A549 (cell line): Measurements from ENCODE around the gene SLF2. TPM values are rescaled to one million over a fixed set of nuclear protein-coding genes. Genes with fewer than 3 reads are reported as not detected.
A peak's percentile ranks its signal among the peaks of the same experiment; 100 is the strongest.

Experiments used
- ATAC-seq, 2 experiments: fragments of 200-7000 bp in 1 of 2; fragments of >200 bp in 1 of 2; cut with Nextera tagmentation in 1 of 2; cut with Tn5 transposase in 1 of 2; 3 replicates each; pipeline versions ENCODE4 v1.8.0 to v1.9.1; 2018 to 2020; ENCODE audit warnings: mild to moderate bottlenecking in 1 of 2, moderate library complexity in 1 of 2
- CTCF ChIA-PET: fragments of 300-600 bp; sonication (Branson Sonifier 250); formaldehyde crosslinking; extraction: SDS; loops from one replicate; lab custom pipeline; 2021; ENCODE audit warnings: antibody characterized with exemption, inconsistent platforms; lab: Yijun Ruan, JAX
- POLR2A ChIA-PET: fragments of 350-600 bp; formaldehyde crosslinking; extraction: SDS; loops from one replicate; lab custom pipeline; 2021; ENCODE audit warnings: antibody characterized with exemption, inconsistent platforms; lab: Yijun Ruan, JAX
- DNase-seq, 2 experiments: peaks; one replicate each; pipeline versions ENCODE4 v3.0.0 to v3.0.0-alpha.2; 2011 to 2016; ENCODE audit warnings: low read depth in 1 of 2, low spot score in 1 of 2
- FAIRE-seq: peaks from 2 replicates; lab custom pipeline; 2011; peaks lifted over from hg19 to GRCh38; lab: Jason Lieb, UNC
- H3K27ac ChIP-seq, 2 experiments: fragments of >200 bp; sonication (Bioruptor Twin); formaldehyde crosslinking; 3 replicates each; pipeline ENCODE4 v1.5.1; 2016 to 2017
- H3K4me1 ChIP-seq: fragments of >200 bp; sonication (Bioruptor Twin); formaldehyde crosslinking; 3 replicates; pipeline ENCODE4 v1.6.1; 2016
- H3K4me2 ChIP-seq: fragments of >200 bp; sonication (Bioruptor Twin); formaldehyde crosslinking; 3 replicates; pipeline ENCODE4 v1.6.1; 2016
- H3K4me3 ChIP-seq: fragments of >200 bp; sonication (Bioruptor Twin); formaldehyde crosslinking; 3 replicates; pipeline ENCODE4 v1.5.1; 2016
- H3K9me3 ChIP-seq: fragments of >200 bp; sonication (Bioruptor Twin); formaldehyde crosslinking; 3 replicates; pipeline ENCODE4 v1.6.1; 2016
- CTCF ChIP-seq: fragments of >200 bp; sonication (Bioruptor Twin); formaldehyde crosslinking; IDR thresholded peaks from 3 replicates; pipeline ENCODE4 v1.5.1; 2016
- E2F6 ChIP-seq: IDR thresholded peaks from 2 replicates; pipeline ENCODE4 v1.6.1; 2012; ENCODE audit warnings: low read depth, borderline replicate concordance
- ELK1 ChIP-seq: fragments of 150-350 bp; IDR thresholded peaks from 2 replicates; pipeline ENCODE4 v1.6.1; 2014; ENCODE audit warnings: low read depth, mild to moderate bottlenecking, low read length
- EP300 ChIP-seq, 2 experiments: fragments of >200 bp; sonication (Bioruptor Twin); formaldehyde crosslinking; IDR thresholded peaks; 2 replicates in 1 of 2; 3 replicates in 1 of 2; pipeline ENCODE4 v1.6.1; 2016 to 2017
- FOSL2 ChIP-seq, 2 experiments: fragments of 450-650 bp in 1 of 2; fragments of >200 bp in 1 of 2; sonication (Bioruptor Twin) in 1 of 2; formaldehyde crosslinking; IDR thresholded peaks; 2 replicates each; pipeline versions ENCODE4 v1.5.0 to v1.6.1; 2016 to 2020; ENCODE audit warnings: mild to moderate bottlenecking in 1 of 2, moderate library complexity in 1 of 2
- FOXS1 ChIP-seq: fragments of 250-450 bp; sonication (Bioruptor Pico); IDR thresholded peaks from 2 replicates; pipeline ENCODE4 v1.5.0; 2020; ENCODE audit warnings: mild to moderate bottlenecking, moderate library complexity
- HEYL ChIP-seq: fragments of 250-450 bp; sonication (Bioruptor Pico); IDR thresholded peaks from 2 replicates; pipeline ENCODE4 v1.8.0; 2021; ENCODE audit warnings: mild to moderate bottlenecking, moderate library complexity
- HOXB5 ChIP-seq: fragments of 250-450 bp; sonication (Bioruptor Pico); IDR thresholded peaks from 2 replicates; pipeline ENCODE4 v1.5.0; 2020; ENCODE audit warnings: mild to moderate bottlenecking, moderate library complexity
- KDM5A ChIP-seq: fragments of 200-600 bp; sonication (generic); IDR thresholded peaks from 2 replicates; pipeline ENCODE4 v1.6.1; 2016; ENCODE audit warnings: antibody characterized with exemption, mild to moderate bottlenecking
- MAZ ChIP-seq: fragments of 150-350 bp; IDR thresholded peaks from 2 replicates; pipeline ENCODE4 v1.6.1; 2014; ENCODE audit warnings: antibody characterized with exemption, low read depth, low read length, borderline replicate concordance
- MYC ChIP-seq: IDR thresholded peaks from 2 replicates; pipeline ENCODE4 v1.6.1; 2012; ENCODE audit warnings: mild to moderate bottlenecking, inconsistent platforms, low read length, improper control_type of control experiment, borderline replicate concordance
- PBX3 ChIP-seq: IDR thresholded peaks from 2 replicates; pipeline ENCODE4 v1.6.1; 2012
- POLR2AphosphoS2 ChIP-seq: conservative IDR thresholded peaks from 2 replicates; pipeline ENCODE4 v1.6.1; 2012; ENCODE audit warnings: low read length, improper control_type of control experiment, inconsistent platforms
- RAD21 ChIP-seq, 2 experiments: fragments of >200 bp in 1 of 2; sonication (Bioruptor Twin) in 1 of 2; formaldehyde crosslinking in 1 of 2; IDR thresholded peaks in 1 of 2; conservative IDR thresholded peaks in 1 of 2; 2 replicates in 1 of 2; 3 replicates in 1 of 2; pipeline ENCODE4 v1.6.1; 2012 to 2018; ENCODE audit warnings: inconsistent platforms in 1 of 2
- SMC3 ChIP-seq: fragments of >200 bp; sonication (Bioruptor Twin); formaldehyde crosslinking; IDR thresholded peaks from 3 replicates; pipeline ENCODE4 v1.6.1; 2018; ENCODE audit warnings: inconsistent platforms
- TFCP2L1 ChIP-seq: fragments of 250-450 bp; sonication (Bioruptor Pico); IDR thresholded peaks from 2 replicates; pipeline ENCODE4 v1.5.0; 2021; ENCODE audit warnings: mild to moderate bottlenecking
- USF2 ChIP-seq: fragments of 450-650 bp; IDR thresholded peaks from 2 replicates; pipeline ENCODE4 v1.6.1; 2014; ENCODE audit warnings: antibody characterized with exemption
- ZNF302 ChIP-seq: fragments of 250-450 bp; sonication (Bioruptor Pico); IDR thresholded peaks from 2 replicates; pipeline ENCODE4 v1.9.0; 2021; ENCODE audit warnings: inconsistent platforms, mild to moderate bottlenecking, moderate library complexity
- WGBS: methylation state at CpG from one replicate; pipeline ENCODE4 v1.1.6; 2017; ENCODE audit errors: missing lambda C conversion rate; 5-methylcytosine and 5-hydroxymethylcytosine counted together
- polyA plus RNA-seq, 4 experiments: library from polyadenylated mRNA; depleted of rRNA in 3 of 4; stranded (reverse); fragments of >200 nt; fragmentation: RNase III in 1 of 4; extraction: RNeasy Plus Mini Kit Qiagen cat#74134 plus additional on column Dnase treatment in 1 of 4; gene quantifications; 2 replicates in 3 of 4; 3 replicates in 1 of 4; pipeline ENCODE4 v1.2.3, GENCODE V29; 2011 to 2017

Gene SLF2
- polyA plus RNA-seq, 2 of the 4 experiments (the other 2 are of a cell fraction) = 13.0 to 16.6 TPM

GRCh38 chr10:100872034-100872791, 40.5 kb upstream of the SLF2 start (continued):
- TF ChIP-seq CTCF = peak; percentile 75

- 82% methylated on average over 6 of the region's 7 CpGs for WGBS
- Histone ChIP-seq H3K4me3 (no peak overlapping the region), H3K4me1 (peaks cover 21% of the 10 kb centered on the region; the same call in 2 of the 3 replicates), H3K9me3 (no peaks in the 10 kb centered on the region), H3K27ac (peak overlapping the region in 1 of 2 experiments; percentile 28; a peak in 1 of 6 replicates), H3K4me2 (no peak overlapping the region)
- DNase-seq = no peak
- TF ChIP-seq RAD21 (conservative IDR thresholded peaks at IDR 0.05 in 1 of 2, IDR thresholded peaks at IDR 0.05 in 1 of 2) (no peak), EP300 (IDR thresholded peaks at IDR 0.05) (no peak), E2F6 (no peak), TFCP2L1 (CRISPR knock-in tag) (no peak), ELK1 (no peak), POLR2AphosphoS2 (no peak), FOSL2 (IDR thresholded peaks at IDR 0.05) (no peak), FOSL2 (CRISPR knock-in tag; IDR thresholded peaks at IDR 0.05) (no peak), HOXB5 (no peak), PBX3 (no peak), USF2 (no peak), FOXS1 (CRISPR knock-in tag) (no peak), SMC3 (no peak), ZNF302 (CRISPR knock-in tag) (no peak), MYC (no peak), MAZ (no peak), KDM5A (no peak), HEYL (CRISPR knock-in tag) (no peak)
- POLR2A ChIA-PET = no interaction called here
- ATAC-seq = no peak
- CTCF ChIA-PET = interaction anchor here (0.7 to 15.9 kb wide), 11 partner anchors 8 to 391 kb away, joined by 3 to 289 read pairs (median 5); partner anchors contain the start of gene PAX2
- no peak for FAIRE-seq
These were observed 39.5 kb upstream of the SLF2 start for GRCh38 chr10:100873146-100873826.
